LNCaP clone FGC (cell line): ENCODE results near the gene RAB34.

Experiments
- DNase-seq: peaks from one replicate; pipeline ENCODE4 v3.0.0-alpha.2; 2011; ENCODE audit warnings: low read depth
- H3K4me3 ChIP-seq: 2 replicates; pipeline ENCODE4 v1.5.1; 2011; ENCODE audit warnings: mild to moderate bottlenecking, low read depth, low read length, control low read depth
- TF ChIP-seq, protein P1 (sequence below): IDR thresholded peaks from 2 replicates; pipeline ENCODE4 v1.5.1; 2012; ENCODE audit warnings: mild to moderate bottlenecking; ENCODE audit not compliant: control insufficient read depth, insufficient read depth; ENCODE audit errors: extremely low read depth

The RAB34 gene

DNA sequence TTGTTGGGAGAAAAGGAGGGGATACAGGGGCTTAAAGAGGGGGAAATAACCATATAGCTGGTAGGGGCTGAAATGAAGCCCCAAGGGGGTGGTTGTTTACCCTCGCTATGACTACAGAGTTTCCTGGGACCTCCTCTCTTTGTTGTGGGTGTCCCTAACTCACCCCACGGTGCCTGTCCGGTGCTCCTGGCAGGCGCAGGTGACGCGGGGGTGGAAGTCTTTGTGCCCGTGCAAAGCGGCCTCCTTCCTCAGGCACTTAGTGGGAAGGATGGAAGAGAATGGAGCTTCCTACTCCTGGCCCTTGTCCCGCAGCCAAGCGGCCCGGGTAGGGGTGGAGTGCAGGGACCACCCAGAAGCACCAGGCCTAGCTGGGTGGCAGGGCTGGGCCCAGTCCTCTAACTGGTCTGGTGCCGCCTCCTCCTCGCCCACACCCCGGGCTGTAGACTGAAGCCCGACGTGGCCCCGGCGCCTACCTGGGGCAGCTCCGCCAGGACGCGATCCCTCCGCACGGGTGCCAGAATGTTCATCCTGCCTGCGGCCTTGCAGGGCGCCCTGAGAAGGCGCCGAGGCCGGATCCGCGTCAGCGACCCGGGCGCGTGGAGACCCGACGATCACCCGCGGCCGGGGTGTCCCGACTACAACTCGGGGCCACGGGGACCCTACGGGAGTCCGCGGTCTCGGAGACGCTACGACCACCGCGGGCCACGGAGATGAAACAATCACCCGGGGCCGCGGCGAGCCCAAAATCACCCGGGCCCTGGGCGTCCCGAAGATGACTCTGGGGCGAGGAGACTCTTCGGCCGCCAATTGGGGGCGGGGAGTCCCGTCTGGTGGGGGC, 709 bp downstream of the RAB34 start:
- TF ChIP-seq, protein P1, sequence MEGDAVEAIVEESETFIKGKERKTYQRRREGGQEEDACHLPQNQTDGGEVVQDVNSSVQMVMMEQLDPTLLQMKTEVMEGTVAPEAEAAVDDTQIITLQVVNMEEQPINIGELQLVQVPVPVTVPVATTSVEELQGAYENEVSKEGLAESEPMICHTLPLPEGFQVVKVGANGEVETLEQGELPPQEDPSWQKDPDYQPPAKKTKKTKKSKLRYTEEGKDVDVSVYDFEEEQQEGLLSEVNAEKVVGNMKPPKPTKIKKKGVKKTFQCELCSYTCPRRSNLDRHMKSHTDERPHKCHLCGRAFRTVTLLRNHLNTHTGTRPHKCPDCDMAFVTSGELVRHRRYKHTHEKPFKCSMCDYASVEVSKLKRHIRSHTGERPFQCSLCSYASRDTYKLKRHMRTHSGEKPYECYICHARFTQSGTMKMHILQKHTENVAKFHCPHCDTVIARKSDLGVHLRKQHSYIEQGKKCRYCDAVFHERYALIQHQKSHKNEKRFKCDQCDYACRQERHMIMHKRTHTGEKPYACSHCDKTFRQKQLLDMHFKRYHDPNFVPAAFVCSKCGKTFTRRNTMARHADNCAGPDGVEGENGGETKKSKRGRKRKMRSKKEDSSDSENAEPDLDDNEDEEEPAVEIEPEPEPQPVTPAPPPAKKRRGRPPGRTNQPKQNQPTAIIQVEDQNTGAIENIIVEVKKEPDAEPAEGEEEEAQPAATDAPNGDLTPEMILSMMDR = no peak
- no peak for DNase-seq
- H3K4me3 ChIP-seq = no peak overlapping the region

DNA sequence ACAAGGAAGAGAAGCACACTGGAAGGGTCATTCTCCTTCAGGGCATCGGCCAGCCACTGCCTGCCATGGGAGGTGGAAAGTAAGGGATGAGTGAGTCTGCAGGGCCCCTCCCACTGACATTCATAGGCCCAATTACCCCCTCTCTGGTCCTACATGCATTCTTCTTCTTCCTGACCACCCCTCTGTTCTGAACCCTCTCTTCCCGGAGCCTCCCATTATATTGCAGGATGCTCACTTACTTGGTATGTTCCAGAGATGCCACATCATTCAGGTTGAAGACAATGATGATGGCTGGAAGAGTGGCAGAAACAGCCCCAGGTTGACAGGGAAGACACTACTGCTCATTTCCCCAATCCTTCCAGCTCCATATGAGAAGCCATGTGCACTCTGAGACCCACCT, 2.5 kb downstream of the RAB34 start:
- H3K4me3 ChIP-seq = no peak overlapping the region
- TF ChIP-seq, protein P1 = no peak
- DNase-seq = no peak

DNA sequence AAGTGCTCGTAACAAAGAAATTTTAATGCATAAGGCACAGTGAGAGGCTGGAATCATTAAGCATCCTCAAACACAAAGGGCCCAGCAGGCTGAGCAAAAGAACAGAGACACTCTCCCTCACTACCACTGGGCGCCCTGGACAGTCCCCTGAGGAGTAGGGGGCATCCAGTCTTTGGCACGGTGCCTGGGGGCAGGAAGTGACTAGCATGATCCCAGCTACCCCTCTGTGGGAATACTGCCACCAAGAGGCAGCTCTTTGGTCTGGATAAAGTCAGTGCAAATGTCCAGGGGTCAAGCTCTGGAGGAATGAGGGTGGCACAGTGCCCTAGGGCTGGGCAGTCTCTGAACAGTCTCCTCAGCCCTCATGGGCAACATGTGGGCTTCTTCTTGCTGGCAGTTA, 3.4 kb downstream of the RAB34 start:
- no peak for DNase-seq
- TF ChIP-seq, protein P1 = no peak
- no peak overlapping the region for H3K4me3 ChIP-seq

DNA sequence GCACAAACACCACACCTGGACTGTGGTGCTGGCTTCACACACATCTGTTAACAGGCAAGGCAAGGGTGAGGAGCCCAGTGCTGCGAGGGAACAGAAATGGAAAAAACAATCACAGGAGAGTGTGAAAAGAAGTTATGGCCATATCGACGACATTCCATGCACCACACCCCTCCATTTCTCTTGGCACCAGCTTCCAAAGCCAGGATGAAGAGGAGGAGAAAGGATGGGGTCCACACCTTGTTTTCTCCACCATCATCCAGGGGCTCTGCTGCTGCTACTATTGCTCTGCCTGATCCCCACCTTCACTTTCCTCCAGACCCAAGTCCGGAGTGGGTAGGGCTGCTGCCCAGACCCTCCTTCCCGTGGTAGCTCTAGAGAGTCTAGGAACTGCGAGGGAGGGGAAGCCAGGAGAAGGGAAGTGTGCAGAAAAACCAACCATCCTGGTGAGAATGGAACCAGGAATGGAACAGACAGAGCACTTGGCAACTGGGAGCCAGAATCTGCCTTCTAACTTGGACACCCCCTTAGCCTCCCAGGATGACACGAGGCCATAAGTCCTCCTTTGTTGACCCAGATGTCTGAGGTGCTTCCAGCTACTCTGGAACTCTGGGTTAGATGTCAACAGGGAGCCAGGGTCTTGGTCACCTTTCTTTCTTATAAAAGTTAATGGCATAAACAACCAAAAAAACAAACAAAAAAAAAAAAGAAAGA, 4.8 kb downstream of the RAB34 start:
- TF ChIP-seq, protein P1 = no peak
- H3K4me3 ChIP-seq = no peak overlapping the region
- DNase-seq = no peak

DNA sequence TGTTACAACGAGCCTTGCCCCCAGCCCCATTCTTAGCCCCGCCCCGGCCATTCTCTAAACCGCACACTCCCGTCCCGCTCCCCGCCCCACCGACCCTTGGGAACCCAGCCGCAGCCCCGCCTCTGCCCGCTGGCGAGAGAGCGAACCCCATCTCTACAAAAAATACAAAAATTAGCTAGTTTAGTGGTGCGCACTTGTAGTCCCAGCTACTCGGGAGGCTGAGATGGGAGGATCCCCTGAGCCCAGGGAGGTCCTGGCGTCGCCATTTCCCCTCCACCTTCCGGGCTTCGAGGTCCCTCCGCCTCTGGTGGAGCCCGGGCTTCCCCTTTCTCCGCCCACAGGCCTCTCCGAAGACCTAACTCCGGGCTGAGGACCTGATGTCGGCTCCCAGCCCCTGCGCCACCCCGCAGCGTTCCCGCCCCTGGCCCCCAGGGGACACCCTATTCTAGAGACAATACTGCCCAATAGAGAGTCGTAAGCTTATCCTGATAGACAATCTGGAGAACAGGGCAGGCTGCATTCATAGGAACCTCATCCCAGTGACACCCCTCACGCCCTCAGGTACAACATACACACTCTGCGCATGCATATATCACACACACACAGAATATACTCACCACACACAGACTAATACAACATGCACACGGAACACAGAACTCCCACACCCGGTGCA, 5.5 kb downstream of the RAB34 start:
- no peak overlapping the region for H3K4me3 ChIP-seq
- DNase-seq = no peak

DNA sequence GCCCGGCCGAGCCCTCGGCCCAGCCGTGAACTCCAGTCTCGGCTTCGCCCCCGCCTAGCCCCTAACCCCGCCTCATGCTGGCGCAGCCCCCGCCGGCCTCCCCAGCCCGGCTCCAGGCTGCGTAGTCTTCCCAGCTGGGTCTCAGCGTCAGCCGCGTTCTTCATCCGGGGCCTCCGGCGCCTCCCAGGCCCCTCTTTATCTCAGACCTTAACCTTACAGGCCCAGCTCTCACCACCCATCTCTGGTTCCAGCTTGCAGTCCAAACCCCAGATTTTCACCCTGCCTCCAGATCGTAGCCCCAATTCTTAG, 6.0 kb downstream of the RAB34 start, which contains the start of gene PROCA1:
TSS of gene PROCA1 (minus strand) at position 166 of the 309 bp plus-strand sequence. CDS start 228 bp downstream, outside the sequence.
- no peak for DNase-seq
- TF ChIP-seq, protein P1 = no peak
- H3K4me3 ChIP-seq = no peak within 1 kb of the TSS

More for the DNA sequence above, 5.5 kb downstream of the RAB34 start:
- TF ChIP-seq, protein P1 = no peak
